Lower leg skin (tissue), 4 donors: ENCODE results near the gene VPS8. TPM values are rescaled to one million over a fixed set of nuclear protein-coding genes. Genes with fewer than 3 reads are reported as not detected.

Experiments used
- DNase-seq, 2 donors: peaks; one replicate each; pipeline ENCODE4 v3.0.0-alpha.2; 2019; ENCODE audit warnings: low spot score in 2 of 2
- H3K4me3 ChIP-seq: fragments of 200-600 bp; sonication (generic); 2 replicates; pipeline ENCODE4 v1.5.1; 2017; ENCODE audit warnings: mild to moderate bottlenecking, low read depth; ENCODE audit not compliant: poor library complexity, severe bottlenecking
- POLR2A ChIP-seq, 2 donors: fragments of 450-650 bp; IDR thresholded peaks; one replicate each; pipeline ENCODE4 v1.6.1; 2016 to 2017; ENCODE audit warnings: antibody characterized with exemption in 2 of 2, mild to moderate bottlenecking in 1 of 2, moderate library complexity in 1 of 2
- WGBS, 2 donors: methylation state at CpG; one replicate each; pipeline ENCODE4 v1.1.5; 2018; 5-methylcytosine and 5-hydroxymethylcytosine counted together
- intact Hi-C: fragments of 100-400 bp; cut with DNase I; formaldehyde crosslinking; loops from one replicate; pipeline ENCODE4 v1.15.0; 2023; ENCODE audit warnings: low total_unique reads
- total RNA-seq, 4 donors: library from RNA; depleted of rRNA; stranded (reverse); fragments of >200 nt; gene quantifications; one replicate each; pipeline ENCODE4 v1.1.0, GENCODE V29; 2016
- TF ChIP-seq, protein P1 (sequence below), 3 donors: fragments of 450-650 bp; IDR thresholded peaks; one replicate each; pipeline ENCODE4 v1.5.1; 2016; ENCODE audit warnings: antibody characterized with exemption in 3 of 3, mild to moderate bottlenecking in 3 of 3, moderate library complexity in 2 of 3

The VPS8 gene
- total RNA-seq, 4 donors from 2014 or later, result 31.4 to 67.7 (median 55.1) TPM

DNA sequence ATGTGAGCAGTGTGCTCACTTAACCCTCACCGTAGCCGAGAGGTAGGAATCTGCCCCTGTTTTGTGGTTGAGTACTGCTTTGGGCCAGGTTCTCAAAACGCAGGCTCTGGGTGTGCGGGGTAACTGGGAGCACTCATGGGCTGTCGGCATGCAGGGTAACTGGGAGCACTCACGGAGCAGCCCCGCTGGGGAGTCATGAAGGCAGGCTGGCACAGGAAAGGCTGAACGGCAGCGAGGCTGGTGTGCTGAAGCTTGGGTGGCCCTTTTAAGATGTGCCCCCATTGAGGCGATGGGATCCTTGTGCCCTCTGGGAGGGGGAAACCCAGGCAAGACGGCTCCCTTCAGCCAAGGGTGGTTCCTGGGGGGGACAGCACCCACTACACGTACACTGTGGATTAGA, 44.6 kb upstream of the VPS8 start:
- intact Hi-C loops, result no loop called here
- TF ChIP-seq POLR2A (IDR thresholded peaks at IDR 0.05), result no peak
- TF ChIP-seq, protein P1, sequence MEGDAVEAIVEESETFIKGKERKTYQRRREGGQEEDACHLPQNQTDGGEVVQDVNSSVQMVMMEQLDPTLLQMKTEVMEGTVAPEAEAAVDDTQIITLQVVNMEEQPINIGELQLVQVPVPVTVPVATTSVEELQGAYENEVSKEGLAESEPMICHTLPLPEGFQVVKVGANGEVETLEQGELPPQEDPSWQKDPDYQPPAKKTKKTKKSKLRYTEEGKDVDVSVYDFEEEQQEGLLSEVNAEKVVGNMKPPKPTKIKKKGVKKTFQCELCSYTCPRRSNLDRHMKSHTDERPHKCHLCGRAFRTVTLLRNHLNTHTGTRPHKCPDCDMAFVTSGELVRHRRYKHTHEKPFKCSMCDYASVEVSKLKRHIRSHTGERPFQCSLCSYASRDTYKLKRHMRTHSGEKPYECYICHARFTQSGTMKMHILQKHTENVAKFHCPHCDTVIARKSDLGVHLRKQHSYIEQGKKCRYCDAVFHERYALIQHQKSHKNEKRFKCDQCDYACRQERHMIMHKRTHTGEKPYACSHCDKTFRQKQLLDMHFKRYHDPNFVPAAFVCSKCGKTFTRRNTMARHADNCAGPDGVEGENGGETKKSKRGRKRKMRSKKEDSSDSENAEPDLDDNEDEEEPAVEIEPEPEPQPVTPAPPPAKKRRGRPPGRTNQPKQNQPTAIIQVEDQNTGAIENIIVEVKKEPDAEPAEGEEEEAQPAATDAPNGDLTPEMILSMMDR (IDR thresholded peaks at IDR 0.05), result no peak
- WGBS, 2 donors, result 74 to 80% methylated on average over 9 to 12 of the region's 12 CpGs
- DNase-seq, result no peak
- no peak overlapping the region for H3K4me3 ChIP-seq

DNA sequence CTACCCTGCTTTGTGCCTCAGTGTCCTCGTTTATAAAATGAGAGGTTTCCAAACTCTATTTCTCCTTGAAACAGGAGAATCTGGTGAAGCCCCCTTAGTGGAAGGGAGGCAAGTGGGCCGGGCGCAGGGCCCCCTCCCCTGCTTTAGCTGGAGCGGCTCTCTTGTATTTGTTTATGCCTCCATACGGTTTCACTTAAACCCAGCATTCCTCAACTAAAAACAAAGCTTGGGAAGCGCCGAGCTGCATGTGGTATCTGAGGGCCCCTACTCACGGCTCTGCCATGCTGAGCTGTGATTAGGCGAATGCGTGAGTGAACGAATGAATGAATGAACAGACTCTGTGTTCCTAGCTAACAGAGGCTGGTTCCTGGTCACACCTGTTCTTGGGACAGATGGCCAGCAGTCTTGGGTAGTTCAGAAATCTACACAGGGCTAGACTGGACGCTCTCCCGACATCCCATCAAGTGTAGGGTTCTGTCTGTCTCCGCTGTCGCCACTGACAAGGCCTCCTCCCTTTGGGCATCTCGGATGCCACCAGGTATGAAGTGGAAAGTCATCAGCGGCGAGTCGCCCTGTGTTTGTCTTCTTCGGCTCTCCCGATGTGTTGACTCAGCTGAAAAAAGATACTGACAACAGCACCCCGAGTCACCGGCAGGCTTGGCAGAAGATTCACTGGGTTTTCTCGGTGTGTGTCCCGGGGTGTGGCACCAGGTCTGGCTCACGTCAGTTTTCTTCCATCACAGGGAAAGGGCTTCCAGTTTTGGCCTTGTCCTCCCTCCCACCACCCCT, 42.4 kb upstream of the VPS8 start:
- DNase-seq, result no peak
- H3K4me3 ChIP-seq, result no peak overlapping the region
- WGBS, 2 donors, result 72 to 76% methylated on average over 26 of the region's 26 CpGs
- intact Hi-C loops, result no loop called here
- TF ChIP-seq POLR2A (IDR thresholded peaks at IDR 0.05), result no peak
- TF ChIP-seq, protein P1 (IDR thresholded peaks at IDR 0.05), result no peak

DNA sequence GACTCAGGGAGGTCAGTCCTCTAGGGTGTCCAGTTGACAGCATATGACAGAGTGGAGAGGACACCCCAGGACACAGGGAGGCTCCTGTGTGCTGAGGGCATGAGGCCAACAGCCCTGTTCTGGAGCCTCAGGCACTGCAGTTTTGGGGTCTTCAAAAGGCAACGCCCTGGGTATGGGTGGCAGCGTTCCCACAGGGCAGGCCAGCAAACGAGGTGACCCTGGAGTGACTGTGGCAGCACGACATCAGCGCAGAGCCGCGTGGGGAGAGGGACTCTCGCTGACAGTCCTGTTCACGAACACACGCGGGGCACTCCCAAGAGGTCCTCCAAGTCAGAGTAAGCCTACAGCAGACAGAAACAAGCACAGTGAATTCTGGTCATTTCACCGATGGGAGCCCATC, 41.4 kb upstream of the VPS8 start:
- intact Hi-C loops, result no loop called here
- no peak for DNase-seq
- WGBS, 2 donors, result 88 to 89% methylated on average over 12 of the region's 12 CpGs
- TF ChIP-seq POLR2A (IDR thresholded peaks at IDR 0.05), result no peak
- H3K4me3 ChIP-seq, result no peak overlapping the region

DNA sequence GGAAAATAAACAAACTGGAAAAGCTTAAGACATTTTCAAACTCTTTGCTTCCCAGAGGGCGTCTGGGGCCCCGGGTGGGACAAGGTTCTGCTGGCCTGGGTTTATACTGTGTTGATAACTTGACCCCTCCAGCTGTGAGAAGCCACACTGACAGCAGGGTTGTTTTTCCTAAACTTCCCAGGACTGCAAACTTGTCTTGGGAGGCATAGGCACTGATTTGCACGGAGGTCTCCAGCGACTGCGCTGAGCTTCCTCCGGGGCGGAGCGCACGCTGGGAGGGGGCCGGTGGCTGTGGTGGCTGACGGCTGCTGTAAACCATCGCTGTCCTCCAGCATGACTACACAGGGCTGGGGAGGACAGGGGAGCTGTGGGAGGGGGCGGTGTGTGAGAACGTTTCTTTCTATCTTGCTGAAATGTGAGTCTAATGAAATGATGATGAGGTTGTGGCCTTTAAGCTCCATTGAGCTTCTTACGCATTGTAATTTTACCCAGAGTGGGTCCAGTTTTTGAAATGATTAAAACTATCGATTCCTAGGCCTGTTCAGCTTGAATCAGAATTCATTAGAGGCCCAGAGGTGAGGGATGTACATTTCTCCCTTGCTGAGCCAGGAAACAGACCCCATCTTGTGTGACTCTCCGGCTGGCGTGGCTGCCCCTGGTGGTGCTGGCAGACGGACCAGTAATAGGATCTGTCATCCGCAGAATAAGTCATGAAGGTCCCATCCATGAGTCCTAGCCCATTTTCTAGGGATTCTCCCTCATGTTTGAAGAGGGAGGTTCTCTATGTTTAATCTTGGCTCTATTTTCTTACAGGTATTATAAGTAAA, 40.5 kb upstream of the VPS8 start:
- H3K4me3 ChIP-seq, result no peak overlapping the region
- intact Hi-C loops, result no loop called here
- WGBS, 2 donors, result 72 to 78% methylated on average over 20 of the region's 20 CpGs
- no peak for DNase-seq
- TF ChIP-seq, protein P1 (IDR thresholded peaks at IDR 0.05), result no peak
- no peak for TF ChIP-seq POLR2A (IDR thresholded peaks at IDR 0.05)

DNA sequence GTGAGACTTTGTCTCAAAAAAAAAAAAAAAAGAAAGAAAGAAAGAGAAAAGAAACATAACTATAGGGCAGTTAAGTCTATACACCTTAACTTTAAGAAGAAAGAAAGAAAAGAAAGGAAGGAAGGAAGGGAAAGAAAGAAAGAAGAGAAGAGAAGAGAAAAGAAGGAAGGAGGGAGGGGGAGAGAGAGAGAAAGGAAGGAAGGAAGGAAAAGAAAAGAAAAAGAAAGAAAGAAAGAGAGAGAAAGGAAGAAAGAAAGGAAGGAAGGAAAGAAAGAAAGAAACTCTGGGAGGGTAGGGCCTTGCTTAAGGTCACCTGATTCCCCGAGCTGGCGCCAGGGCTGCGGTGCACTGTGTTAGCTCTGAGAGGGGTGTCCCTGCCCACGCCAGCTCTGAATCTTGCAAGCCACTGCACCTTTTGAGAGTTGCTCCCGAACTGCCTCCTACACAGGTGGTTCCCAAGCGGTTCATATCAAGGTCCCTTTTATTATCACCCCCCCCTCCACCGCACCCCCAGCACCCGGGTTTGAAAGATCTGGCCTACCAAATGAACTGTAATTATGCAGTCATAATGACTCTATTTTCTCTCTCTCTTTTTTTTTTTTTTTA, 39.2 kb upstream of the VPS8 start:
- DNase-seq, result no peak
- 58 to 66% methylated on average over 8 of the region's 8 CpGs for WGBS, 2 donors
- no peak overlapping the region for H3K4me3 ChIP-seq
- TF ChIP-seq, protein P1 (IDR thresholded peaks at IDR 0.05), result no peak
- TF ChIP-seq POLR2A (IDR thresholded peaks at IDR 0.05), result no peak
- intact Hi-C loops, result no loop called here
